Lower leg skin (tissue), 3 donors: Measurements from ENCODE around the gene PCP2.

Source experiments
- CTCF ChIP-seq, 3 donors: fragments of 450-650 bp; IDR thresholded peaks; one replicate each; pipeline ENCODE4 v1.5.1; 2016; ENCODE audit warnings: antibody characterized with exemption in 3 of 3, mild to moderate bottlenecking in 3 of 3, moderate library complexity in 2 of 3
- POLR2A ChIP-seq, 2 donors: fragments of 450-650 bp; IDR thresholded peaks; one replicate each; pipeline ENCODE4 v1.6.1; 2016 to 2017; ENCODE audit warnings: antibody characterized with exemption in 2 of 2, mild to moderate bottlenecking in 1 of 2, moderate library complexity in 1 of 2

GRCh38 chr19:7670790-7671189 is 37.3 kb upstream of the PCP2 start:
- TF ChIP-seq CTCF (IDR thresholded peaks at IDR 0.05) (no peak), POLR2A (IDR thresholded peaks at IDR 0.05) (no peak)
